ENCODE measurements around the gene XPO4.

- TF ChIP-seq CTCF (IDR thresholded peaks at IDR 0.05; ENCODE audit: insufficient read depth, low read length, poor library complexity, severe bottlenecking) (peak; percentile 71), EZH2phosphoT487 (conservative IDR thresholded peaks at IDR 0.05; ENCODE audit: low read length) (no peak)
Measured at GRCh38 chr13:20924758-20925394, 22.3 kb upstream of the XPO4 start.

Data from SU-DHL-6 (cell line).